ENCODE data around the gene EXTL1. TPM values are rescaled to one million over a fixed set of nuclear protein-coding genes. Genes with fewer than 3 reads are reported as not detected.
"Not testable (repeated sequence)": the region's sequence is repeated elsewhere in the genome, so short reads cannot be mapped to it uniquely, and the experiment has no call there.

Gene EXTL1
- total RNA-seq: not detected

GRCh38 chr1:26021647-26022403, at the start of gene EXTL1:
Gene EXTL1, plus strand, starts transcription at chr1:26021775. Its CDS starts 872 bp downstream, at chr1:26022647.
- ATAC-seq (no peak), DNase-seq (ENCODE audit: low spot score) (no peak)

GRCh38 chr1:25971811-25972180, 49.8 kb upstream of the EXTL1 start:
- DNase-seq (ENCODE audit: low spot score): no peak

GRCh38 chr1:25973610-25974321, 47.8 kb upstream of the EXTL1 start:
- DNase-seq (ENCODE audit: low spot score) (no peak), ATAC-seq (no peak)

More at GRCh38 chr1:25971811-25972180, 49.8 kb upstream of the EXTL1 start:
- no peak for ATAC-seq

GRCh38 chr1:25977801-25978200, 43.8 kb upstream of the EXTL1 start:
- DNase-seq (ENCODE audit: low spot score) (no peak), ATAC-seq (no peak)

GRCh38 chr1:25978403-25978802, 43.2 kb upstream of the EXTL1 start:
- ATAC-seq (no peak), DNase-seq (ENCODE audit: low spot score) (no peak)

- ATAC-seq: no peak
- DNase-seq (ENCODE audit: low spot score): no peak
Measured at GRCh38 chr1:25979210-25979609, 42.4 kb upstream of the EXTL1 start.

GRCh38 chr1:25985171-25985570, 36.4 kb upstream of the EXTL1 start:
- DNase-seq (ENCODE audit: low spot score) (no peak), ATAC-seq (no peak)

- ATAC-seq (no peak), DNase-seq (ENCODE audit: low spot score) (no peak)
Measured at GRCh38 chr1:25985670-25986069, 35.9 kb upstream of the EXTL1 start.

- ATAC-seq; DNase-seq (ENCODE audit: low spot score): not testable (repeated sequence)
Measured at GRCh38 chr1:25986773-25987172, 34.8 kb upstream of the EXTL1 start.

- DNase-seq (ENCODE audit: low spot score) (no peak), ATAC-seq (no peak)
Measured at GRCh38 chr1:25987951-25988350, 33.6 kb upstream of the EXTL1 start.

- ATAC-seq (peak; percentile 33), DNase-seq (ENCODE audit: low spot score) (no peak)
Measured at GRCh38 chr1:25989440-25990234, 31.9 kb upstream of the EXTL1 start.

- ATAC-seq: no peak
- DNase-seq (ENCODE audit: low spot score): no peak
Measured at GRCh38 chr1:25990251-25990650, 31.3 kb upstream of the EXTL1 start.

- ATAC-seq (no peak), DNase-seq (ENCODE audit: low spot score) (no peak)
Measured at GRCh38 chr1:25990702-25991395, 30.7 kb upstream of the EXTL1 start.

GRCh38 chr1:25991937-25992688, 29.5 kb upstream of the EXTL1 start:
- no peak for DNase-seq (ENCODE audit: low spot score)
- no peak for ATAC-seq

- DNase-seq (ENCODE audit: low spot score) (no peak), ATAC-seq (no peak)
Measured at GRCh38 chr1:25992689-25993171, 28.8 kb upstream of the EXTL1 start.

GRCh38 chr1:25993197-25993951, 28.2 kb upstream of the EXTL1 start:
- DNase-seq (ENCODE audit: low spot score) (no peak), ATAC-seq (no peak)

GRCh38 chr1:25994402-25995150, 27.0 kb upstream of the EXTL1 start:
- DNase-seq (ENCODE audit: low spot score) (no peak), ATAC-seq (no peak)

- ATAC-seq (peak; percentile 16), DNase-seq (ENCODE audit: low spot score) (no peak)
Measured at GRCh38 chr1:25996966-25997827, 24.4 kb upstream of the EXTL1 start.

Data from left lobe of liver (tissue), 2 donors.